Stimulated activated CD8-positive, alpha-beta memory T cell treated with anti-CD3 and anti-CD28 coated beads, Interleukin-7, amount 100 ng/mL, for 24 hours (primary cell): ENCODE results near the gene RIPOR2.
"Not testable (repeated sequence)": the region's sequence is repeated elsewhere in the genome, so short reads cannot be mapped to it uniquely, and the experiment has no call there.

Source experiments
- DNase-seq: peaks from one replicate; pipeline ENCODE4 v3.0.0-alpha.2; 2020; ENCODE audit warnings: low read depth

RIPOR2 gene

GRCh38 chr6:24798740-24799540 is 136.8 kb downstream of the RIPOR2 start, which contains the start of gene ARMH2:
Gene ARMH2 (minus strand): TSS chr6:24798917. CDS start chr6:24798857, 60 bp downstream.
- DNase-seq: no peak

- no peak for DNase-seq
Measured at GRCh38 chr6:24797596-24798216, 138.1 kb downstream of the RIPOR2 start.

- no peak for DNase-seq
Measured at GRCh38 chr6:24796616-24797290, 139.0 kb downstream of the RIPOR2 start.

- no peak for DNase-seq
Measured at GRCh38 chr6:24795106-24795505, 140.7 kb downstream of the RIPOR2 start.

GRCh38 chr6:24788031-24788665 is 147.6 kb downstream of the RIPOR2 start:
- DNase-seq: no peak

- no peak for DNase-seq
Measured at GRCh38 chr6:24780206-24780605, 155.6 kb downstream of the RIPOR2 start.

- DNase-seq: no peak
Measured at GRCh38 chr6:24779416-24780016, 156.2 kb downstream of the RIPOR2 start.

GRCh38 chr6:24778878-24779277 is 156.9 kb downstream of the RIPOR2 start:
- no peak for DNase-seq

- no peak for DNase-seq
Measured at GRCh38 chr6:24778121-24778520, 157.6 kb downstream of the RIPOR2 start.

GRCh38 chr6:24777227-24777626 is 158.5 kb downstream of the RIPOR2 start:
- no peak for DNase-seq

GRCh38 chr6:24775520-24776058 is 160.2 kb downstream of the RIPOR2 start:
- DNase-seq: no peak

- DNase-seq: peak; percentile 98
Measured at GRCh38 chr6:24774696-24775519, 160.9 kb downstream of the RIPOR2 start, which contains the start of gene GMNN. Gene GMNN (plus strand): TSS chr6:24774937. CDS start chr6:24777247, 2,310 bp downstream.

GRCh38 chr6:24768361-24768760 is 167.4 kb downstream of the RIPOR2 start:
- DNase-seq: no peak

GRCh38 chr6:24766680-24767462 is 168.9 kb downstream of the RIPOR2 start:
- no peak for DNase-seq

GRCh38 chr6:24765968-24766367 is 169.8 kb downstream of the RIPOR2 start:
- DNase-seq: not testable (repeated sequence)

GRCh38 chr6:24764833-24765828 is 170.6 kb downstream of the RIPOR2 start:
- not testable (repeated sequence) for DNase-seq

- DNase-seq: no peak
Measured at GRCh38 chr6:24763578-24763977, 172.2 kb downstream of the RIPOR2 start.

GRCh38 chr6:24761851-24762250 is 173.9 kb downstream of the RIPOR2 start:
- no peak for DNase-seq
